HG02588 (cell line): ENCODE data around the gene LRFN2.

Experiments used
- ATAC-seq: cut with Tn5 transposase; IDR thresholded peaks from one replicate; pipeline ENCODE4 v1.9.1; 2021; ENCODE audit warnings: mild to moderate bottlenecking, moderate library complexity; ENCODE audit not compliant: unreplicated experiment

The LRFN2 gene

GRCh38 chr6:40587240-40588069 lies at the start of gene LRFN2:
Gene LRFN2 (minus strand): TSS chr6:40587364.
- peak; percentile 72 for ATAC-seq

GRCh38 chr6:40634429-40634828 lies 47.3 kb upstream of the LRFN2 start:
- ATAC-seq: no peak

DNA sequence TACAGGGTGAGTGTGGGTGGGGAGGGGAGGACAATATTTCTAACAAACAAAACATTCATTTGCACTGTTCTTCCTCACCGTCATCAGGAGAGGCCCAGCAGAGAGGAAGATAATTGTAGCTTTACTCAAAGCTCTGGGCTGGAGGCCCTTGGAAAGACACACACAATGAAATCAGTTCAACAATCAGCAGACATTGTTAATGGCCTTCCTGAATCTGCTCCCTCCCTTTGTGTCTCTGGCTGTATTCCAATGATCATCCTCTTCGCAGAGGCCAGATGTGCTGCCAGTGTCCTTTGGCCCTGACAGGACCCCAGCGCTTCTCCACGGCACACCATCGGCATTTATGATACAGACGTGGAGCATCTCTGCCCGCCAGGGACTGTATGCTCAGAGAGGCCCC lies 44.6 kb upstream of the LRFN2 start:
- ATAC-seq: no peak

DNA sequence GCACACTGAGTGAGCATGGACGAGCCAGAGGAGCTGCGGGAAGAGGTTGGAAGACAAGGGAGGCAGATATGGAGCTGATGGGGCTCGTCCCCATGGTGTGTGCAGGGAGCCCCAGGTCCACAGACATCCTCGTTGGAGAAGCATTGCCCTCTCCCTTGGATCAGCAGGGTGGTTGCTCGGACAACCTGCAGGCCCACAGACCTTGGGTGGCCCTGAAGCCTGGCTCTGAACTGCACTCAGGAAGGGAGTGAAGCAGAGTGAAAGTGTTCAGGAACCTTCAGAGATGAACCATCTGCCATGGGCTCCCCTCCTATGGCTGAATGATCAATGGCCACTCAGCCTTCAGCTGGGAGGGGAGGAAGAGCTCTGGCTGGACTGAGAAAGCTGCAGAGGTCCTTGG lies 43.3 kb upstream of the LRFN2 start:
- no peak for ATAC-seq

DNA sequence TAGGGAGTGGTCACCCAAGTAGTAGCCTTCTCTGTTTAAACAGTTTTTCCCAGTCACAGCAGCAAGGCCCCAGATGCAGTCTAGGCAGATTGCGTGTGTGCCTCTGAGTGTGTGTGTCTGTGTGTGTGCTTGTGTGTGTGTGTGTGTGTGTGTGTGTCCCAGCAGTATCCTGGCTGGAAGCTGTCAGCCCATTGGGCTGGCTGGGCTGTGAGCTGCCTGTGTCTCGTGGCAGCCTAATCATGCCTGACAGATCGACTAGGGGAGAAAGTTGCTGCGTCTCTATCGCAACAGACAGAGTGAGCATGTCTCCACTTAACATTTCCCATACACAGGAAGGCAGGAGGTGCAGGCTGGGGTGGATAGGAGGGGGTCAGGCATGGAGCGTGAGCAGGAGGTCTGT lies 42.9 kb upstream of the LRFN2 start:
- no peak for ATAC-seq

- no peak for ATAC-seq
These were observed 42.3 kb upstream of the LRFN2 start for GRCh38 chr6:40629463-40629862.

DNA sequence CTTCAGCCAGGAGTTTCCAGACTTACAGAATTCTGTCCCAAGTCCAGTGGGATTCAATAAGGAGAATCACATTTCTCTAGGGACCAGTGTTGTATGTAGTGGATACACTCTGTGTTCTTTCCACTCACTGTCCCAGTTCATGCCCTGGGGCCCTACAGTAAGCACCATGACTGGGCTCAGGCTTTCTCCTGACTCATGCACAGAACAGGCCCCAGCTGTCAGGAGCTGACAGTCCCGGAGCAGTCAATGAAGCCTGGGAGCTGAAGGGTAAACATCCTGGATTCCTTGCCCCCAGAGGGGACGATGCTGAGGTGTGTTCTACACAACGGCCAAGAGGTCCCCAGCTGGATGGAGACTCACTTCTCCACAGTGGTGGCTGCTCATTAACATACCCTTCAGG lies 40.2 kb upstream of the LRFN2 start:
- ATAC-seq: no peak

DNA sequence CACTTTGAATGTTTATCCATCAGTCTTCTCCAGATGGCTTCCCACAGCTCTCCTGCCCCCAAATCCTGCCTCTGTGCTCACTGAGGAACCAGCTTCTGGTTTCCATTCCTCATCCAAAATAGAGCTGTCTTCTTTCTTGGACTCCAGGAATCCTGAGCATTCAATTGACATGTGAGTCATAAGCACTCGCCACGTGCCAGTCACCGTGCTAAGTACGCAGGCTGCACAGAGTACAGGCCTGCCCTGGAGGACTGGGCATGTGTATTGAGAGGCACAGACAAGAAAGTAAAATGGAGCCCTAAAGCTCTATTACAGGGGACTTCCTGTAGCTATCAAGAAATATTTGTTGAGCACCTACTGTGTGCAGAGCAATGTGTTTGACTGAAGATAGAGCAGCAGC lies 39.7 kb upstream of the LRFN2 start:
- ATAC-seq: no peak

DNA sequence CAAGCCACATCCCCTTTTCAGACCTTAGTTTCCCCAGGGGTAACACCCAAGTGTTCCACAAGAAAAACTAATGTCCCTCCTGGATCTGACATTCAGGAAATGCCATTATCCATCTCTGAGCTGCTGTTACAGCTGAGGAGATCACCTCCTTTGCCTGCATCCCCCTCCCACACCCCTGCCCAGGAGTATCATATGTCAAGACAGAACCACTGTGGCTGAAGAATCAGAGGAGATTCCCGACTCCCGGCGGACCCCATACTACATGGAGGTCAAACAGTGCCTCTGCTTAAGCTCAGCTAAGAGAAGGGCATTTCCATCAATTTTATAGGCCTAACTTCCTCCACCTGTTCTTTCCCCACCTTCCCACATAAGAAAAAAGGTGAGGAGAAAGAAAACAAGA lies 36.8 kb upstream of the LRFN2 start:
- no peak for ATAC-seq

DNA sequence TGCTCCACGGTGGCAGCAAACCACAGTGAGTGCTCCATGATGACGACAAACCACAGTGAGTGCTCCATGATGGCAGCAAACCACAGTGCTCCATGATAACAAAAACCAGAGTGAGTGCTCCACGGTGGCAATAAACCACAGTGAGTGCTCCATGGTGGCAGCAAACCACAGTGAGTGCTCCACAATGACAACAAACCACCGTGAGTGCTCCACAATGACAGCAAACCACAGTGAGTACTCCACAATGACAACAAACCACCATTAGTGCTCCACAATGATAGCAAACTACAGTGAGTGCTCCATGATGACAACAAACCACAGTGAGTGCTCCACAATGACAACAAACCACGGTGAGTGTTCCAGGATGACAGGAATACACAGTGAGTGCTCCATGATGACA lies 36.0 kb upstream of the LRFN2 start:
- no peak for ATAC-seq

DNA sequence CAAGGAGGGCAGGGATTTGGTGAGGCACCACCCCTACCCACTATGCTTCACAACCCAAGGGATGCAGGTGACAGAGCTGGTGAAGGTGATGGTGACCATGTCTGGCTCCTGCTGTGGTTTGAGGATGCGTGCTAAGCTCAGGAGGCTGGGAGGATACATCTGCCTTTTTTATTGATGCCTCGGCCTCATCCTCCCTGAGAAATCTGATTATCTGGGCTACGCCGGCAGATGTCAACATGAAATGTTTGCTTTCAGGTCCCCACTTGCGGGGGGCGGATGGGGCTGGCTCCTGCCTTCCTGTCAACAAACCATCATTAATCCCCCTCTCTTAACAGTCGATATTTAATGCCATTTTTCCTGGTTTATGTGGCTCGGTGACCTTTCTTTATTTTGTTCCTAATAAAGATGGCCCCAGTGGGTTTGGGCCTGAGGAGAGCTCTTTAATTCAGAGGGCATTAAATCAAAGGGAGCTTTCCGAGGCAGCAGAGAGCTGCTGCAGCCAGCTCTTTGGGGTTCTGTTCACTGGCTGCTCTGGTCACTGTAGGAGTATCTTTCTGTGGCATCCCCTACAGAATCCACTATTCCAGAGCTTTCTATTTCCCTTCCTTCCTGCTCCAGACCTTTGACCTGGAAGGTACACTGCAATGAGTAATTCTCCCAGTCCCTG lies 33.5 kb upstream of the LRFN2 start:
- no peak for ATAC-seq

GRCh38 chr6:40614671-40615070 lies 27.5 kb upstream of the LRFN2 start:
- no peak for ATAC-seq

- no peak for ATAC-seq
These were observed 24.7 kb upstream of the LRFN2 start for GRCh38 chr6:40611912-40612311.

DNA sequence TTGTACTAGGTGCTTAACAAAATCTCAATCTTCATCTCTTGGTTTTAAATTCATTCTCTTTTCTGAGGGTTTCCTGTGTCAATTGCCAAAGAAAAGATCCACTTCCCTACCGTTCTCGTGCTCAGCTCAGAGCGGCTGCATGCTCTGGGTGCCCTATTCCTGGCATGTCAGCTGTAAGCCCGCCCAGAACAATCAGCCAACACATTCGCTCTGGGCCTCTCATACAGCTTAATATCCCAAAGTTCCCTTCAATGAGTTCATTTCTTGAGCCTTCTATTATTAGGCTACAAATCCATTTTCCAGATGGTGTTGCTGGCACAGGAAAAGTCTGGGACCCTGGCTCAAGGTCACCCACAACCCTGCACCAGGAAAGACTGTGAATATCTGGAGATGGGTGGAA lies 24.3 kb upstream of the LRFN2 start:
- no peak for ATAC-seq

- ATAC-seq: no peak
These were observed 23.1 kb upstream of the LRFN2 start for GRCh38 chr6:40610229-40610628.

DNA sequence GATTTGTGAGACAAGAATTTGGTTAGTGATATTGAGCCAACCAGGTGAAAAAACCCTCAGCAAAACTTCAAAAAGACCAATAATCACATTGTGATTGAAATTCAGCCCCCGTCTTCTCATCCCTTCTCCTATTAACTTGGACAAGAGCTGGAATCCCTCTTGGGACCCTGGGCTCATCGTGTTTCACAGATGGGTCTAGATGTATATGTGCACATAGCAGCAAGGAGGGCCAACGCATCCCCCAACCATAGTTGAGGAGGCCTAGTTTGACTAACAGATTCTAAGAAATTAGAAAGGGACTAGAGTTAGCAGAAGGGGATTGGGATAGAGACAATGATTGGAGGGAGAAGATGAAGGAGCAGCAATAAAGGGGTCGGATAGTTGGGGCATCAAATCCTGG lies 19.8 kb upstream of the LRFN2 start:
- no peak for ATAC-seq

DNA sequence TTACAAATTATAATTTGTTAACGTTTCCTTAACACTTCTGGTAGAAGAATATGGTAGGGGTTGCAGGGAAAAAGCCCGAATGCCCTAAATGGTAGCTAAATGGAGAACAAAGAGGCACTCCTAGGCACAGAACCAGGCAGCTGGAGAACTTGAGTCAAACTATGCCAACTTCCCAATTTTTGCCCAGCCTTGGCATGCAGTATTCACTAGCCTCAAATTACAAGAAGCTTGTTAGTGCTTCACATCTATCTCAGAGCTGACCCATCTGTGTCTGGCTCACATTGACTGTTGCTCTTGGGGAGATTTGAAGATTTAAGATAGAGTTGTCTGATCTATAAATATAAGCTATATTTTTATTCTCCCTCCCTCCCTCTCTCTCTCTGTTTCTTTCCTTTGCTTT lies 19.4 kb upstream of the LRFN2 start:
- no peak for ATAC-seq

DNA sequence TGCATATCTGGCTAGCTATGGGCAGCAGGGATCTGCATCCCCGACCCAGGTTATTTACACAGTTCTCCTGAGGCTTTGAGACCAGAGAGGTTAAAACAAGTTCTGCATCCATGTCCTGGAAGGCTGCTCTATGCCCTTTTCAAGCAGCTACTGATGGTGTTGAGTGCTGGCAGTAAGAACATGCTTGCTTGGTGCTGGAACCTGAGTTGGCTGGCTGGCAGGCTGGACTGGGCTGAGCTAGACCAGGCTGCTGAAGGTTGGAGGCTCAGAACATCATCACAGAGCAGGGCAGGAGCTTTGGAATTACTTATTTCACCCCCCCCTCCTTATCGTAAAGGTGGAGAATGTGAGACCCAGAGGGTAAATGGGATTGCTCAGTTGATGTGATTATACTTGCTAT lies 16.9 kb upstream of the LRFN2 start:
- no peak for ATAC-seq

- ATAC-seq: no peak
These were observed 12.4 kb upstream of the LRFN2 start for GRCh38 chr6:40599555-40599954.

DNA sequence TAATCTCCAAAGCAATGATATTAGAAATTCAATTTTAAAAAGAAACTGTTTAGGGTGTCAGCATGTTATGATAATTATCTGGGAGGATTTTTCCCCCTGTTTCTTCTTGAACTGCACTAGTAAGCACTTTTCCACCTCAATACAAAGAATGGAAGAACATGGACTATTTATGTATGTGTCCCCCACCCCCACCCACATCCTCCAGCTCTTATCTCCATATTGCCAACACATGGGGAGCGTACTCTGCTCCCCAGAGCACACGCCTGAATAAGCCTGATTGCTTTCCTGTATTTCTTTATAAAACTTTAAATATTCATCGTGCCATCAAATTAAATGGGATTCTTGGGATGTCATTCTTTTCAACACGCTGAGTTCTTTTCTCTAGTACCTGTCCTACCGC lies 11.4 kb upstream of the LRFN2 start:
- no peak for ATAC-seq

GRCh38 chr6:40597301-40597700 lies 10.1 kb upstream of the LRFN2 start:
- ATAC-seq: no peak

- no peak for ATAC-seq
These were observed 1.3 kb upstream of the LRFN2 start for GRCh38 chr6:40588480-40588879.

GRCh38 chr6:40588070-40588384 lies 863 bp upstream of the LRFN2 start:
- no peak for ATAC-seq
